ENCODE data around the gene GRIN2A. TPM values are rescaled to one million over a fixed set of nuclear protein-coding genes. Genes with fewer than 3 reads are reported as not detected.

Gene GRIN2A
- total RNA-seq, 1 donor from 2014 or later = not detected

GRCh38 chr16:9970244-9970643, 212.0 kb downstream of the GRIN2A start:
- intact Hi-C loops (cut with micrococcal nuclease) = no loop called here

GRCh38 chr16:9969580-9969979, 212.6 kb downstream of the GRIN2A start:
- intact Hi-C loops (cut with micrococcal nuclease) = no loop called here

- intact Hi-C loops (cut with micrococcal nuclease) = no loop called here
Measured at GRCh38 chr16:9966569-9967157, 215.6 kb downstream of the GRIN2A start.

- intact Hi-C loops (cut with micrococcal nuclease) = no loop called here
Measured at GRCh38 chr16:9965079-9965478, 217.1 kb downstream of the GRIN2A start.

GRCh38 chr16:9964426-9964825, 217.8 kb downstream of the GRIN2A start:
- intact Hi-C loops (cut with micrococcal nuclease) = no loop called here

- intact Hi-C loops (cut with micrococcal nuclease) = no loop called here
Measured at GRCh38 chr16:9957433-9957832, 224.8 kb downstream of the GRIN2A start.

GRCh38 chr16:9957002-9957401, 225.2 kb downstream of the GRIN2A start:
- intact Hi-C loops (cut with micrococcal nuclease) = no loop called here

GRCh38 chr16:9955677-9956076, 226.6 kb downstream of the GRIN2A start:
- intact Hi-C loops (cut with micrococcal nuclease) = no loop called here

GRCh38 chr16:9953908-9954570, 228.2 kb downstream of the GRIN2A start:
- intact Hi-C loops (cut with micrococcal nuclease) = no loop called here

GRCh38 chr16:9950658-9951057, 231.6 kb downstream of the GRIN2A start:
- intact Hi-C loops (cut with micrococcal nuclease) = no loop called here

GRCh38 chr16:9949396-9949795, 232.8 kb downstream of the GRIN2A start:
- intact Hi-C loops (cut with micrococcal nuclease) = no loop called here

GRCh38 chr16:9948933-9949332, 233.3 kb downstream of the GRIN2A start:
- intact Hi-C loops (cut with micrococcal nuclease) = no loop called here

GRCh38 chr16:9946022-9946720, 236.1 kb downstream of the GRIN2A start:
- intact Hi-C loops (cut with micrococcal nuclease) = no loop called here

- intact Hi-C loops (cut with micrococcal nuclease) = no loop called here
Measured at GRCh38 chr16:9943121-9943520, 239.1 kb downstream of the GRIN2A start.

- intact Hi-C loops (cut with micrococcal nuclease) = no loop called here
Measured at GRCh38 chr16:9941245-9941644, 241.0 kb downstream of the GRIN2A start.

- intact Hi-C loops (cut with micrococcal nuclease) = no loop called here
Measured at GRCh38 chr16:9934723-9935508, 247.3 kb downstream of the GRIN2A start.

- intact Hi-C loops (cut with micrococcal nuclease) = no loop called here
Measured at GRCh38 chr16:9932919-9933653, 249.1 kb downstream of the GRIN2A start.

GRCh38 chr16:9932000-9932399, 250.2 kb downstream of the GRIN2A start:
- intact Hi-C loops (cut with micrococcal nuclease) = no loop called here

- intact Hi-C loops (cut with micrococcal nuclease) = no loop called here
Measured at GRCh38 chr16:9929836-9930235, 252.4 kb downstream of the GRIN2A start.

- intact Hi-C loops (cut with micrococcal nuclease) = no loop called here
Measured at GRCh38 chr16:9929313-9929712, 252.9 kb downstream of the GRIN2A start.

- intact Hi-C loops (cut with micrococcal nuclease) = no loop called here
Measured at GRCh38 chr16:9922441-9922840, 259.8 kb downstream of the GRIN2A start.
